Suprapubic skin (tissue), 3 donors: Measurements from ENCODE around the gene CRABP2.

Source experiments
- CTCF ChIP-seq, 2 donors: fragments of 200-600 bp in 1 of 2; fragments of 450-650 bp in 1 of 2; sonication (generic) in 1 of 2; IDR thresholded peaks; one replicate each; pipeline ENCODE4 v1.5.1; 2016 to 2019; ENCODE audit warnings: antibody characterized with exemption in 2 of 2, mild to moderate bottlenecking in 1 of 2, moderate library complexity in 1 of 2
- EP300 ChIP-seq: sonication (generic); formaldehyde crosslinking; IDR thresholded peaks from one replicate; pipeline ENCODE4 v1.6.1; 2017; ENCODE audit warnings: antibody characterized with exemption
- POLR2A ChIP-seq, 2 donors: fragments of 450-650 bp; IDR thresholded peaks; one replicate each; pipeline ENCODE4 v1.6.1; 2017; ENCODE audit warnings: antibody characterized with exemption in 2 of 2, mild to moderate bottlenecking in 2 of 2, moderate library complexity in 2 of 2

- TF ChIP-seq EP300 (no peak), POLR2A (IDR thresholded peaks at IDR 0.05) (no peak), CTCF (IDR thresholded peaks at IDR 0.05) (no peak)
Measured at GRCh38 chr1:156669794-156670193, 35.6 kb downstream of the CRABP2 start.
